Dermis microvascular lymphatic vessel endothelial cell (primary cell): ENCODE data around the gene ASB13. TPM values are rescaled to one million over a fixed set of nuclear protein-coding genes. Genes with fewer than 3 reads are reported as not detected.
"Not testable (repeated sequence)": the region's sequence is repeated elsewhere in the genome, so short reads cannot be mapped to it uniquely, and the experiment has no call there.

Experiments
- DNase-seq, 2 donors: peaks; one replicate each; pipeline versions ENCODE4 v3.0.0 to v3.0.0-alpha.2; 2010; ENCODE audit warnings: low read depth in 2 of 2
- total RNA-seq: library from RNA; depleted of rRNA; stranded (reverse); fragments of >200 nt; gene quantifications from 2 replicates; pipeline ENCODE4 v1.2.1, GENCODE V29; 2014

The ASB13 gene
- total RNA-seq, 1 donor from 2014 or later, result 18.1 TPM

DNA sequence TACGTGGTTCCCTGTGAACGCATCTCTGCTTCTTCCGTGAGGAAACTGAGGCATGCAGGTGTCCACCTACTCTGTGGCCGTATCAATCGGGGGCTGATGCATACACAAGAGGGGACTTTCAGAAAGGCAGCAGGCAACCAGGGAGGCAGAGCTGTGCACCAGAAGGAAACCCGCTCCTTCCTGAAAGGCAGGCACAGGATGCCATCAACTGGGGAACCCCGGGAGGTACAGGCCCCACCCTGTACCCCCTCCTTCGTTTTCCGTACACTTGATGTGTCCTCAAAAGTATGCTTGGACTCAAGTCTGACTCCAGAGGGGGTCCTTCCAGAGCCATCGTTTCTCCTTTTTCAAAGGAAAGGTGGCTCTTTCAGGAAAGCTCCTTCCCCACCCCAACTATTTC is 59.5 kb downstream of the ASB13 start:
- peak in 1 of 2 donors; percentile 16 for DNase-seq

DNA sequence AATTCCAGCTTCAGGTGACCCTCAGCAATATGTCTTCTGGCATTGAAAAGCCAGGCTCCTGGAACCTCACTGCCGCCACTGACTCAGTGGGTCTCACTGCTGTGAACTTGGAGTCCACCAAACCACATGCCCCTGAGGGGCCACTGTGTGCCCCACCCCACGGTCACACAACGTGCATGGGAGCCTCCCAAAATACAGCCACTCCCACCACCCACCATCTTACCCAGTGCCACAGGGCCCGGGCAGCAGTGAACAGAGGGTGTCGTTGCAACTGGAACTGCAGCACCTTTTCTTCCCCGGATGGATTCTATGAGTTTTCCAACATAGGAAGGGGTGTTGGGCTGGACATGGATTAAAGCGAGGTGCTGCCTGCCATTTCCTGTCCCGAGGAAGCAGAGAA is 60.1 kb downstream of the ASB13 start:
- no peak for DNase-seq

DNA sequence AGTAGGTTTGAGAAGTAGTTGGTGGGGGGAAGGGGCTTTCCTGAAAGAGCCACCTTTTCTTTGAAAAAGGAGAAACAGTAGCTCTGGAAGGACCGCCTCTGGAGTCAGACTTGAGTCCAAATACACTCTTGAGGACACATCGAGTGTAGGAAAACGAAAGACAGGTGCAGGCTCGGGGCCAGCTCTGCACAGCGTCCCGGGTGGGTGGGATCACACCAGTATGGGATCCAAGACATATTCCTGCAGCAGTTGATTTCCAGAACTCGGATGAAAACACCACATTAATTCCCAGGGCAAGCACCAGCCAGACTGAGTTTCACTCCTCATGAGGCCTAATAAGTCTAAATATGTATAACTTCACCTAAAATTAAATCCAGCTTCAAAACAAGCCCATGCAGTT is 61.4 kb downstream of the ASB13 start:
- no peak for DNase-seq

DNA sequence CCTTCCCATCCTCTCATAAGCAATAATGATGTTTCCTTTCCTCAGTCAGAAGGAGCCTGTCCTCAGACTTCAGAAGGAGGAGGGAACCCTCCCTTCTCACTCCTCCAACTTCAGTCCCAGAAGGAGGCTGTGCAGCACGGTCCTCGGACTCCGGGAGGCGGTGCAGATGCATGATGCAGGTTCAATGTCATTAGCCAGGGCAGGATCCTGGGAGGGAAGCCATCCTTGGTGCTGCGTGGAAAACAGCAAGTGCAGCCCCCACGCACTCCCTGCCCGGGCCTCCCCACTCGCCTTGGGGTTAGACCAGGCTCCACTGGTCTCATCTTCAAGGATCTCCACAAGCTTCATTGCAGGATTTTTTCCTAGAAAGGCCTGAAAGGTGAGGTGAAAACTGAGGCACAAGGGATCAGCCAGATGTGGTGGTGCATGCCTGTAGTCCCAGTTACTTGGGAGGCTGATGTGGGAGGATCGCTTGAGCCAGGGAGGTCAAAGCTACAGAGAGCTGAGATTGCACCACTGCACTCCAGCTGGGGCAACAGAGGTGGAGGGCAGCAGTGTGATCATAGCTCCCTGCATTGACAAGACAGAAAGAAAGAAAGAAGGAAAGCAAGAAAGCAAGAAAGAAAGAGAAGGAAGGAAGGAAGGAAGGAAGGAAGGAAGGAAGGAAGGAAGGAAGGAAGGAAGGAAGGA is 62.0 kb downstream of the ASB13 start:
- no peak for DNase-seq

DNA sequence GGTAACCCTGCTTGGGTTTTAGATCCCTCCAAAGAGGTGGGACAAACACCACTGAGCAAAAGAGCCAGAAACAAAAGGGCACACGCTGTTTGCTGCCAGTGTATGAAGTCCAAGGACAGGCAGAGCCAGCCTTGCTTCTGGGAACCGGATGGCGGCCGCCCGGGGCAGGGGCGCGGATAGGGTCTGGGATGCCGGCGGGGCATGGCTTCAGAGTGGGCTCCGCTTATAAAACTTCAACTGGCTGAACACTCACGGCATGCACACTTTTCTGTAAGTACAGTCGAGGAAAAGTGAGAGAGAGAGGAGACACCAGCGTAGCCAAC is 62.6 kb downstream of the ASB13 start:
- no peak for DNase-seq

DNA sequence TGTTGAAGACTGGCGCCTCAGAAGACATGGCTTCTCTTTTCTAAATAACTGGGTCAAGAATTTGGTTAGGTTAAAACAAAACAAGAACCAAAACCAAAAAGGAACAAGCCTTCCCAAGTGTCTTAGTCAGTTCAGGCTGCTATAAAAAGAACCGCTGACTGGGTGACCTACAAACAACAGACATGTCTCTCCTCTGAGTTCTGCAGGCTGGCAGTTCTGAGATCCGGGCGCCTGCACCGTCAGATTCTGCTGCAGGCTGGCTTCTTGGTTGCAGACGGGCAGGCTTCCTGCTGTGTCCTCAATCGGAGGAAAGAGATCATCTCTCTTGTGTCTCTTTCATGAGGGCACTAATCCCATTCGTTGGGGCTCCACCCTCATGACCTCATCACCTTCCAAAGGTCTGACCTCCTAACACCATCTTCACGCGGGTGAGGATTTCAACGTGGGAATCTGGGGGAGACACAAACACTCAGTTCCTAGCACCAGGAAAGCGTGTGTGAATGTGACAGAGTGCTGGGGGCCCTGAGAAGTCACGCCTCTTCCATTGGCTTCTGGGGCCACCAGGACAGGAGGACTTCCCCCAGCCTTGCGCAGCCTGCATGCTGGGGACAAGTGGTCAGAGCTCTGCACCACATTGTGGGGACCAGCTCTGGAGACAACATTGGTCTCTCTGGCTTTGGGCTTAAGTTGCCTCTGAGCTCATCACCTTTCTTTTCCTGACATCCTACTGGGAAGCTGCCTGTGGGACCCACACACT is 63.1 kb downstream of the ASB13 start:
- no peak for DNase-seq

DNA sequence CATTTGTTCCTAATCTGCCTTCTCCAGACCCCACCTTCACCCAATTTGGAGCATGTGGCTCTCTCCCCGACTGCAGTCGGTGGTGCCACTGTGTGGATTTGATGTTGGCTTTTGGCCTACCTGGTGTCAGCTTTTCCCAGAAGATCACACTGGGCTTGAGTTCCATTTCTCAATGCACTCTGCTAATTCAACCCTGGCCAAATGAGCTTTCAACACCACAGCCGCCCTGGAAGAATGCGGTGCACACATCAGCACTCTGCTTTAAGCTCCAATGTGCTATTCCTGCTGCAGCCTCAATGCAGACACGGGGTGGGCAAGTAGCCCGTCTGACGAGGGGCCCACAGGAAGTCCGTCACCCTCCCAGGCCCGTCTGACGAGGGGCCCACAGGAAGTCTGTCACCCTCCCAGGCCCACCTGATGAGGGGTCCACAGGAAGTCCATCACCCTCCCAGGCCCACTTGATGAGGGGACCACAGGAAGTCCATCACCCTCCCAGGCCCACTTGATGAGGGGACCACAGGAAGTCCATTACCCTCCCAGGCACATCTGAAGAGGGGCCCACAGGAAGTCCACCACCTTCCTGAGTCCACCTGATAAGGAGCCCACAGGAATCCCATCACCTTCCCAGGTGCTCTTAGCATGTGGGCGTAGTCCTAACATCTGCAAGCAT is 64.4 kb downstream of the ASB13 start:
- no peak for DNase-seq

DNA sequence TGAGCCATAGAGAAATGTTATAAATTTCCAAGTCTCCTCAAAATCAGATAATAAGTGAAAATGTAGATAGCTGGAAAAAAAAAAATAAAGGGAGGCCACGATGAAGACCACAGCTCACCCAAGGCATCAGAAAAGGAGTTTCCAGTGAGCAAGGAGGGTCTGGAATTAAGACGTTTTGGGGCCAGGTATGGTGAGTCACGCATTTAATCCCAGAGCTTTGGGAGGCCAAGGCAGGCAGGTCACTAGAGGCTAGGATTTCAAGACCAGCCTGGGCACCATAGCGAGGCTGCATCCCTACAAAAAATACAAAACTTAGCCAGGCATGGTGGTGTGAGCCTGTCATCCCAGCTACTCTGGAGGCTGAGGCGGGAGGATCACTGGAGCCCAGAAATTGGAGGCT is 65.5 kb downstream of the ASB13 start:
- DNase-seq, result no peak

DNA sequence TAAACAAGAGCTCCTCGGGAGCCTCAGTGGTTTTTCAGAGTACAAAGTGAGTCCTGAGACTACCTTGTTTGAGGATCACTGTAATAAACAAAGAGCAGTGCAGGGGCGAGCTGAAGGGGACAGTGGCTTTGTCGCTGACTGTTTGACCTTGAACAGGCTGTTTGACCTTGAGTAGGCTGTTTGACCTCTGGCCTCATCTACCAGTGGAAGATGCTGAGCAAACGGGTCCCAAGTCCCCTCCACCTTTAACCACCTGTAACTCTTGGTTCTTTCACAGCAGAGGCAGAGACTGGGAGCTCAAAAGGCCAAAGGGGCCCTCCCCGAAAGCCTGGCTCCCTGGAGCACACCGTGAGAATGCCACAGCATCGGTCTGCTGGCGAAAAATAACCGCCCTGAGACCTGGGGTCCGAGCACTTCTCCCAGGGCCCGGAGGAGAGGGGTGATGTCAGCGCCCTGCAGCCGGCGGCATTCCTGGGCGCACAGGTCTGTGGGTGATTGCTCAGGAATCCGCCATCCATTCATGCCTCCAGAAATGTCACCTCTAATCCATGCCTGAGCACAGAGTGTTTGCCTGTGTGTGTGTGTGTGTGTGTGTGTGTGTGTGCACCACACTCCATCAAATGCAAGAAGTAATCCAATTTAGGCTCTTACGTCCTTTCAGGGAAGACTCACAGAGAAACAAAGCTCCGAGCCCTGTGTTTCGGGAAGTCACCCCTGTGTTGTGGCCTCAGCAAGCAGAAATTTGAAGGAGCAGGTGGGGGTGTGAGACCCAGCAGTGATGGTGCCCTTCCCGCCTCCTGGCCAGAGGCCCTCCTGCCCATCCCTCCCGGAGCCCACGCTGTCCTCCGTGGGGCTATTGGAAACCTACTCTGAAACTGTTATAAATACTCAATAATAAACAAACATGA is 66.5 kb downstream of the ASB13 start:
- no peak for DNase-seq

DNA sequence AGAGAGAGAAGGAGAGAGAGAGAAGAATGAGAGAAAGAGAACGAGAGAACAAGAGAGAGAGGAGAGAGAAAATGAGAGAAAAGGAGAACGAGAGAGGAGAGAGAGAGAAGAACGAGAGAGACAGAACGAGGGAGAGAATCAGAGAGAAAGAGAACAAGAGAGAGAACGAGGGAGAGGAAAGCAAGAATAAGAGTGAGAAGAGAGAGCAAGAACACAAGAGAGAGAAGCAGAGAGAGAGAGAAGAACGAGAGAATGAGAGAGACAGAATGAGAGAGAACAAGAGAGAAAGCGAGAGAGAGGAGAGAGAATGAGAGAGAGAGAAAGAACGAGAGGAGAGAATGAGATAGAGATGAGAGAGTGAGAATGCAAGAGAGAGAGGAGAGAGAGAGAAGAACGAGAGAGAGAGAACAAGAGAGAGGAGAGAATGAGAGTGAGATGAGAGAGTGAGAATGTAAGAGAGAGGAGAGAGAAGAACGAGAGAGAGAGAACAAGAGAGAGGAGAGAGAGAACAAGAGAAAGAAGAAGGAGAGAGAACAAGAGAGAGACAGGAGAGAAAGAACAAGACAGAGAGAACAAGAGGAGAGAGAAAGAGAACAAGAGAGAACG is 68.2 kb downstream of the ASB13 start:
- no peak for DNase-seq

DNA sequence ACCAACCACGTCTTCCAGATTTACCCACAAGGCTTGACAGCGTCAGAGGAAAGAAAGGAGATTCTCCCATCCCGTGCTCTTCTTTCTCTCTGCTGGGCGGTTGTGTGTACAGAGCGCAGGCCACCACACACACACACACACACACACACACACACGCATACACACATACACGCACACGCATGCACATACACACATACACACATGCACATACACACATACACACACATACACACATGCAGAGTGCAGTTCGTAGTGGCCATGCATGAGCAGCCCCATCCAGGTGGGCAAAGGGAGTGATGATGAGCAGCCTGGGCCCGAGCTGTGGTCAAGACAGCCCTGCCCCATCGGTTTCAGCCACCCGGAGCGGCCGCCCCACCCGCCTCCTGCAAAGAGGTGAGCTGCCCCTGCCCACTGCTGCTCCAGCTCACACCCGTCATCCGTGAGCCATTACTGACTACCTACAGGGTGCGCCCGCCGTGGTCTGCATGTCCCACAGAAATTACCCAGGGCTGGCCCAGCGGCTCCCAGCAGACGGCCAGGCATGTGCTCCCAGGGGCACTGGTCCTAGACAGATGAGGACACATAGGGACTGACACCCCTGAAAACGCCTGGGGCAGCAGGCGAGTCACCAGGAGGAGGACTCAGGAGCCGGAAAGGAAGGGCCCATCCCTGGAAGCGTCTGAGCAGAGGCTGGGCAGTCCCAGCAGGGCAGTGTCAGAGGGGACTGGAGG is 69.6 kb downstream of the ASB13 start:
- no peak for DNase-seq

DNA sequence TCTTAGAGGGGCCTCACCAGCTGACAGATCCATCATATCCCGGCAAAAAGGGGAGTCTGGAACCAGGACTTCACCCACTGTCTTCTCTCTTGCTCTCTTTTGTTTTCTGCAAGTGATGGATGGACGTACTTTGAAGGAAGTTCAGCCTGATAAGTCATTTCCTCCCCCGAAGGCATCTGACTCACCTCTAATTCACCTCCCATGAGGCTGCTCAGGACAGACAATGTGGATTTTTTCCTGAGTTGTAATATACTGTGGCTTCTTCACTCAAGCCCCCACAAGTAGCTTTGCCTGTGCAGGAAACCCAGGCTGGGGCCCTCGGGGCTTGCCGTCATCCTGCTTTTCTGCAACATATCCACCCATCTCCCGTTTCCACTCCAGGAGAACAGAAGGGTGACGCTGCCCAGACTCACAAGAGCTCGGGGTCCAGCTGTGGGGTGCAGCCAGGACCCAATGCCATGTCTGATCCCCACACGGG is 70.4 kb downstream of the ASB13 start:
- peak; percentile 29 to 90 for DNase-seq

DNA sequence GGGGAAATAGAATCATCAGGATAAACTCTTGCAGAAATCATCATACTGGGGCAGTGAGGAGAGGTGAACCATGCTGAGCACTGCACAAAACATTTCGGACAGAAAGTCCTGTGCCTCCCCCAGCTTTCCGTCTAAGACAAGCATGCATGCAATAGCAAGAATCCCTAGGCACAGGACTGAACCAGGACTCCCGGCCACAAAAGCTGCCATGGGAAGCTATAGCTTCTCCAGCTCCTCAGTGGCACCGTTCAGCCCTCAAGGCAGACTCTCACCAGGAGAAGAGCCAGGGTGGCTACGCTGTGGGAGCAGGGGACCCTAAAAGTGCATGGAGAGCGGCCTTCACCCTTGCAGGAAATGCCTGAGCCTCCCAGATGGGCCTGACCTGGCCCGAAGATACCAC is 70.8 kb downstream of the ASB13 start:
- DNase-seq, result no peak

DNA sequence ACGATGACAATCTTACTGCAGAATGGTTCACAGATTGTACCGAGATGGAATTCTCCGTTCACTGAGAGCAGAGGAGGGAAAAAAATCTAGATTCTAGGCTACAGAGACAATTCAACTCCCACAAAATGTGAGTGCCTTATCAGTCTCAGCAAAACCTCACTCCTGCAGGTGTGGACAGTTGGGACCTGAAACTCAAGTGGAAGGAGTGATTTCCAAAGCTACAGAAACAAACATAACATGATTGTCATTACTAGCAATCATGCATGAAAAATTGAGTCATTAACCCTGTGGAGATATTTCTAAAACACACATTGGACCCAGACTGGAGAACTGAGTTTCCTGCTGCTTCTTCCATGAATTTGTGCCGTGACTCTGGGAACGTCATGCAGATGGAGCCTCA is 71.3 kb downstream of the ASB13 start:
- DNase-seq, result no peak

DNA sequence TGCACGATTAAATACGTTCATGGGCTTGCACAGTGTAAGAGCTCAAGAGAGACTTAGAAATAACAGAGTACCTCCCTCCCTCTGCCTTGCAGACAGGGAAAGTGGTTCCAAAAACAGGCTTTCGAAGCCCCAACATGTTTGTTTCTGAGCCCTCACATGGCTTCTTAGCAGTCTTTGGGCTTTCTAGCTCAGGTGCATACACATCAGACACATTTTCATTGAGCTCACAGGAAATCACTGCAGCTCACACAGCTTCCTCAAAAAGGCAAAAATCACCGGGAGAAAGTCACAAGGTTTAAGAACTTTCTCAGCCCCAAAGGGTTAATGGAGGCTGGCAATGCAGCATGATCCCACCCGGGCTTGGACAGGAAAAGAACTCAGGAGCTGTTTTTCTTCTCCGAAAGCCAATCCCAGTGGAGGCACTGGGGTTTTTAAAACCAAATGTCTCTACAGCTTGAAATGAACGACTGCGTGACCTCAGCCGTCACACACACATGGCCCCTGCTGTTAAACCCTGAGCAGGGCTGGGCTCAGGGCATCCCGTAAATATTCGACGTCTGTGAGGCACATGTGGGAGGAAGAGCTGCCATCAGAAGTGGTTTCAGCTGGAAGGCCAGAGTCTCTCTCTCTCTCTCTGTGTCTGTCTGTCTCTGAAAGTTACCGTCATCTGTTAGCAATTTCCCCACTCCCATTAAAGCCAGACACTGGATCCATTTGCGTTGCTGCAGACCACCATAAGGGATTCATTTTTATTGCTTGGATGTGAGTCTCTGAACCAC is 71.9 kb downstream of the ASB13 start:
- DNase-seq, result peak in 1 of 2 donors; percentile 21

DNA sequence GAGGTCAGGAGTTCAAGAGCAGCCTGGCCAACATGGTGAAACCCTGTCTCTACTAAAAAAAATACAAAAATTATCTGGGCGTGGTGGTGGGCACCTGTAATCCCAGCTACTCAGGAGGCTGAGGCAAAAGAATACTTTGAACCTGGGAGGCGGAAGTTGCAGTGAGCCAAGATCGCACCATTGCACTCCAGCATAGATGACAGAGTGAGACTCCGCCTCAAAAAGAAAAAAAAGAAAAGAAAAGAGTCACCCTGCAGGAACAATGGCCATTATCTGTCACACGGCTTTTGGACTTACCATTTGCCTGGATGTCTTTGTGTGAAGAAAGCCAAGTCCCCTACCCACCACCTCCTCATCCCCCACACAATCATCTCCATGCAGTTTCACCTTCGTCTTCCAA is 73.0 kb downstream of the ASB13 start:
- DNase-seq, result not testable (repeated sequence)

DNA sequence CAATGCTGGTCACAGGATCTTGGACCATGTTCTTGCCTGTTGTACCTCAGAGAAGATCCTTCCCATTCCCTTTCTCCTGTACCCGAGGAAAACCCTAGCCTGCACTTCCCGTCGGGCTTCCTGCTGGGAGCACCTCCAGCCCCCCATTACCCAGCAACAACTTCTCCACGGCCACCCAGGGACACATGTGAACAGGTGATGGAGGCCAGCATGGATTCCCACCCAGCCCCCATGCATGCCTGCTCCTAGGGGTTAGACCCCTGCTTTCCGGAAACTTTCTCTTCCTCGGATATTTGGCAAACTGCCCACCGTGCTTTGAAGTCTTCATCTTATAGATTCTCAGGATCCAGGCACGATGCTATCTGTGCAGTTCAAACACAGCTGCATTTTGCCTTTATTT is 74.3 kb downstream of the ASB13 start:
- DNase-seq, result no peak

DNA sequence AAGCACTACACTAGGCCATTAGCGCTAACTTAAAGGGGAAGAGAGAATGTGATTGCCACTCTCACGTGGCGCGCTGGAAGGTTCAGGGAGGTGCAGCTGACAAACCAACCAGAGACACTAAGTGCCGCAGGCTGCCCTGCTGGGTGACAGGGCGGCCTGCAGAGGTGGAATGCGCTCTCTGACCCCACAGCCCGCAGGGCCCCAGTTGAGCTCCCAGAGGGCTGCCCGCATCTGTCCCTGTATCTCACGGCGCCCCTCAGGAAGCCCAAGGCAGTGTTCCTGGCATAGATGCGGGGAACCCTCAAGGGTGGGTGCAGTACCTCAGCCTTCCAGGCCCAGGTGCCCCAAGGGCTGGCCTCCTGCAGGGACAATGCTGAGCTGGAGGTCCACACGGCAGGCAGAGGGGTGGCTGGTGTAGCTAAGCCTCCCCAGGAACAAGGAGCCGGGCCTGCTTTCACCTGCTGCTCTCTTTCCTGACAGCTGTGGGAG is 75.0 kb downstream of the ASB13 start:
- no peak for DNase-seq

DNA sequence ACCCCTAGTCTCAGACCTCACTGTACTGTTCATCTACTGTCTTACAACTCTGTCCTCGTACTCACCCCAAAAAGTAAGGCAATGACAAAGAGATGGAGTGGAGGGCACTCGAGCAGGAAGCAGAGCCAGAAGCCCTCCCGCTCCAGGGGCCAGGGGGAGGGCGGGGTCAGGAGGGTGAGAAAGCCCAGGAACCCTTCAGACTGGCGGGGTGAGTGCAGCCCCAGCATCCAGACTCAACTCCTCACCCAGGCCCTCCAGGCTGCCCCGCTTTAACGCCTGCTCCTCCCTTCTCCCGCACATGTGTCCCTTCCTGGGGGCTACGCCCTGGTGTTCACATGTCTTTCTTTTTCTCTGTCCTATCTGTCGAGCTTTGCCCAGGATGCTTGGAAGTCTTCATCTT is 75.6 kb downstream of the ASB13 start:
- DNase-seq, result no peak
